SK-N-SH (cell line): Measurements from ENCODE around the gene SLC39A7. TPM values are rescaled to one million over a fixed set of nuclear protein-coding genes. Genes with fewer than 3 reads are reported as not detected.

Source experiments
- CTCF ChIA-PET: fragments of 300-600, 350-600 bp; formaldehyde crosslinking; extraction: SDS; loops from one replicate; lab custom pipeline; 2021; lab: Yijun Ruan, JAX
- POLR2A ChIA-PET: fragments of 350-600 bp; sonication (Branson Sonifier 250); formaldehyde crosslinking; extraction: SDS; loops from one replicate; lab custom pipeline; 2020; ENCODE audit warnings: antibody characterized with exemption, inconsistent platforms; lab: Yijun Ruan, JAX
- DNase-seq: peaks from one replicate; pipeline ENCODE4 v3.0.0; 2012
- H2AFZ ChIP-seq: fragments of 200-600 bp; sonication (generic); 2 replicates; pipeline ENCODE4 v1.8.1; 2016; ENCODE audit warnings: antibody characterized with exemption, mild to moderate bottlenecking, low read depth
- H3F3A ChIP-seq: fragments of 200-600 bp; sonication (generic); replicated peaks from 2 replicates; pipeline ENCODE3; 2016; ENCODE audit warnings: antibody characterized with exemption, mild to moderate bottlenecking; ENCODE audit not compliant: insufficient read depth
- H3K27ac ChIP-seq, 2 experiments: fragments of 200-500 bp in 1 of 2; fragments of 200-600 bp in 1 of 2; sonication (Bioruptor generic) in 1 of 2; sonication (generic), shearing (Covaris generic) in 1 of 2; 2 replicates each; pipeline versions ENCODE4 v1.5.1 to v1.6.1; 2014 to 2016; ENCODE audit warnings: low read depth in 2 of 2, inconsistent platforms in 1 of 2, low read length in 1 of 2, mild to moderate bottlenecking in 1 of 2, mixed read lengths in 1 of 2
- H3K27me3 ChIP-seq: fragments of 200-600 bp; sonication (generic), shearing (Covaris generic); 2 replicates; pipeline ENCODE4 v1.6.1; 2016; ENCODE audit warnings: mixed run types; ENCODE audit not compliant: insufficient read depth
- H3K36me3 ChIP-seq, 2 experiments: fragments of 200-500 bp in 1 of 2; fragments of 200-600 bp in 1 of 2; sonication (Bioruptor generic) in 1 of 2; sonication (generic) in 1 of 2; replicated peaks in 1 of 2; 2 replicates each; pipeline versions ENCODE3 to v1.5.1; 2014 to 2016; ENCODE audit warnings: low read length in 1 of 2, mild to moderate bottlenecking in 1 of 2; ENCODE audit not compliant: insufficient read depth in 2 of 2, control insufficient read depth in 1 of 2
- H3K4me1 ChIP-seq, 2 experiments: fragments of 200-500 bp in 1 of 2; fragments of 200-600 bp in 1 of 2; sonication (Bioruptor generic) in 1 of 2; sonication (generic), shearing (Covaris generic) in 1 of 2; 2 replicates each; pipeline versions ENCODE4 v1.5.1 to v1.6.1; 2014 to 2016; ENCODE audit warnings: low read depth in 1 of 2, low read length in 1 of 2, mixed run types in 1 of 2; ENCODE audit not compliant: insufficient read depth in 2 of 2, control insufficient read depth in 1 of 2
- H3K4me2 ChIP-seq: fragments of 200-600 bp; sonication (generic), shearing (Covaris generic); 2 replicates; pipeline ENCODE4 v1.6.1; 2017; ENCODE audit warnings: mixed run types
- H3K4me3 ChIP-seq, 2 experiments: fragments of 200-500 bp in 1 of 2; fragments of 200-600 bp in 1 of 2; sonication (Bioruptor generic) in 1 of 2; sonication (generic), shearing (Covaris generic) in 1 of 2; 2 replicates each; pipeline versions ENCODE4 v1.5.1 to v1.8.1; 2014 to 2016; ENCODE audit warnings: low read depth in 2 of 2, inconsistent platforms in 1 of 2, low read length in 1 of 2, mild to moderate bottlenecking in 1 of 2, mixed read lengths in 1 of 2, moderate library complexity in 1 of 2
- H3K79me2 ChIP-seq: fragments of 200-600 bp; sonication (generic); 2 replicates; pipeline ENCODE4 v1.8.1; 2017; ENCODE audit warnings: mild to moderate bottlenecking; ENCODE audit not compliant: insufficient read depth
- H3K9ac ChIP-seq: fragments of 200-600 bp; sonication (generic); 2 replicates; pipeline ENCODE4 v1.6.1; 2017; ENCODE audit warnings: mixed run types
- H3K9me2 ChIP-seq: fragments of 200-600 bp; sonication (generic); 2 replicates; pipeline ENCODE4 v1.6.1; 2017; ENCODE audit warnings: mixed run types
- H3K9me3 ChIP-seq: fragments of 200-600 bp; sonication (generic); 2 replicates; pipeline ENCODE4 v1.6.1; 2017; ENCODE audit warnings: mixed run types, mild to moderate bottlenecking, moderate library complexity
- H4K20me1 ChIP-seq: fragments of 200-600 bp; sonication (generic); 2 replicates; pipeline ENCODE4 v1.6.1; 2017; ENCODE audit warnings: mild to moderate bottlenecking, mixed run types; ENCODE audit not compliant: insufficient read depth
- CTCF ChIP-seq: fragments of 200-600 bp; sonication (generic); IDR thresholded peaks from 2 replicates; pipeline ENCODE4 v1.6.1; 2017; ENCODE audit warnings: antibody characterized with exemption, mild to moderate bottlenecking, moderate library complexity
- FOSL2 ChIP-seq: IDR thresholded peaks from 2 replicates; pipeline ENCODE4 v1.4.0; 2012; ENCODE audit warnings: low read depth, mild to moderate bottlenecking, moderate library complexity, borderline replicate concordance
- FOXJ3 ChIP-seq: sonication (generic); formaldehyde crosslinking; IDR thresholded peaks from 2 replicates; pipeline ENCODE4 v1.5.1; 2020; ENCODE audit warnings: mild to moderate bottlenecking, missing genetic modification reagents
- FOXM1 ChIP-seq: IDR thresholded peaks from 2 replicates; pipeline ENCODE4 v1.4.0; 2012; ENCODE audit warnings: low read depth, mild to moderate bottlenecking
- MAX ChIP-seq: IDR thresholded peaks from 2 replicates; pipeline ENCODE4 v1.4.0; 2012; ENCODE audit warnings: low read depth
- MXI1 ChIP-seq: IDR thresholded peaks from 2 replicates; pipeline ENCODE4 v1.6.1; 2012; ENCODE audit warnings: mild to moderate bottlenecking, low read depth, low read length, improper control_type of control experiment
- NRF1 ChIP-seq: IDR thresholded peaks from 2 replicates; pipeline ENCODE4 v1.6.1; 2012; ENCODE audit warnings: low read depth, mild to moderate bottlenecking, low read length
- RAD21 ChIP-seq: IDR thresholded peaks from 2 replicates; pipeline ENCODE4 v1.6.1; 2012; ENCODE audit warnings: mild to moderate bottlenecking, low read length
- RCOR1 ChIP-seq: fragments of 150-350 bp; IDR thresholded peaks from 2 replicates; pipeline ENCODE4 v1.6.1; 2017; ENCODE audit warnings: antibody characterized with exemption, low read length
- RXRA ChIP-seq: IDR thresholded peaks from 2 replicates; pipeline ENCODE4 v1.4.0; 2012; ENCODE audit warnings: low read depth, mild to moderate bottlenecking, borderline replicate concordance
- SIN3A ChIP-seq: IDR thresholded peaks from 2 replicates; pipeline ENCODE4 v1.6.1; 2012; ENCODE audit warnings: low read depth, mild to moderate bottlenecking, low read length, moderate library complexity, borderline replicate concordance
- SMC3 ChIP-seq: IDR thresholded peaks from 2 replicates; pipeline ENCODE4 v1.6.1; 2012; ENCODE audit warnings: low read depth, low read length, improper control_type of control experiment
- TCF12 ChIP-seq: IDR thresholded peaks from 2 replicates; pipeline ENCODE4 v1.4.0; 2012
- TEAD4 ChIP-seq: IDR thresholded peaks from 2 replicates; pipeline ENCODE4 v1.4.0; 2012; ENCODE audit warnings: mild to moderate bottlenecking, borderline replicate concordance; ENCODE audit not compliant: insufficient read depth
- USF1 ChIP-seq: IDR thresholded peaks from 2 replicates; pipeline ENCODE4 v1.4.0; 2012; ENCODE audit warnings: low read depth, borderline replicate concordance
- WGBS: methylation state at CpG from one replicate; pipeline ENCODE4 v1.1.6; 2017; ENCODE audit warnings: low lambda C conversion rate; 5-methylcytosine and 5-hydroxymethylcytosine counted together
- polyA plus RNA-seq, 3 experiments: library from polyadenylated mRNA; depleted of rRNA; stranded (reverse); fragments of >200 nt; gene quantifications; 2 replicates each; pipeline ENCODE4 v1.2.3, GENCODE V29; 2012
- TF ChIP-seq, protein P1 (sequence below): fragments of 150-350 bp; IDR thresholded peaks from 2 replicates; pipeline ENCODE4 v1.6.1; 2016; ENCODE audit warnings: mild to moderate bottlenecking, low read depth, low read length

SLC39A7 gene
- polyA plus RNA-seq, 1 of the 3 experiments (the other 2 are of a cell fraction): 129 TPM

- H3K79me2 ChIP-seq: peaks cover 34% of the 10 kb centered on the region
- H3K4me3 ChIP-seq: peak overlapping the region; percentile 90 to 94
- peak; percentile 21 for DNase-seq
- 66% methylated on average over 16 of the region's 20 CpGs for WGBS
- peaks cover 24 to 36% of the 10 kb centered on the region in 2 experiments for H3K36me3 ChIP-seq
- H3K4me2 ChIP-seq: peak overlapping the region; percentile 96
- H2AFZ ChIP-seq: no peak overlapping the region
- peaks cover 21% of the 10 kb centered on the region for H3F3A ChIP-seq
- CTCF ChIA-PET: interaction anchor here (1.2 to 3.4 kb wide), 3 partner anchors 8 to 71 kb away, joined by 3 to 27 read pairs (median 8); no protein-coding TSS in a partner anchor
- H3K27me3 ChIP-seq: no peaks in the 10 kb centered on the region
- peak overlapping the region; percentile 95 for H3K9ac ChIP-seq
- TF ChIP-seq CTCF (no peak), TEAD4 (no peak), RAD21 (no peak), NRF1 (no peak), FOXJ3 (CRISPR knock-in tag) (no peak), MXI1 (no peak), USF1 (no peak), FOSL2 (no peak), RCOR1 (no peak), SIN3A (no peak), TCF12 (no peak), SMC3 (no peak), FOXM1 (no peak), RXRA (no peak), MAX (no peak)
- TF ChIP-seq, protein P1, sequence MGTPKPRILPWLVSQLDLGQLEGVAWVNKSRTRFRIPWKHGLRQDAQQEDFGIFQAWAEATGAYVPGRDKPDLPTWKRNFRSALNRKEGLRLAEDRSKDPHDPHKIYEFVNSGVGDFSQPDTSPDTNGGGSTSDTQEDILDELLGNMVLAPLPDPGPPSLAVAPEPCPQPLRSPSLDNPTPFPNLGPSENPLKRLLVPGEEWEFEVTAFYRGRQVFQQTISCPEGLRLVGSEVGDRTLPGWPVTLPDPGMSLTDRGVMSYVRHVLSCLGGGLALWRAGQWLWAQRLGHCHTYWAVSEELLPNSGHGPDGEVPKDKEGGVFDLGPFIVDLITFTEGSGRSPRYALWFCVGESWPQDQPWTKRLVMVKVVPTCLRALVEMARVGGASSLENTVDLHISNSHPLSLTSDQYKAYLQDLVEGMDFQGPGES: no peak
- TF ChIP-seq, all 33 proteins: peak for 0
- POLR2A ChIA-PET: interaction anchor here (2.4 kb wide), 1 partner anchor 42 kb away, joined by 18 read pairs; no protein-coding TSS in a partner anchor
- Histone ChIP-seq H3K27ac (peak overlapping the region in 1 of 2 experiments; percentile 91; a peak in 3 of 4 replicates), H3K9me3 (no peaks in the 10 kb centered on the region), H3K9me2 (no peaks in the 10 kb centered on the region), H3K4me1 (peaks cover 24 to 34% of the 10 kb centered on the region in 2 experiments), H4K20me1 (no peaks in the 10 kb centered on the region)
Measured at GRCh38 chr6:33206864-33207551, 6.3 kb downstream of the SLC39A7 start.
